Endothelial cell of hepatic sinusoid (primary cell): ENCODE data around the gene SART3.

Experiments used
- in situ Hi-C: cut with HindIII; loops from 2 replicates; pipeline ENCODE4 v1.10.0; 2017; ENCODE audit warnings: low sequenced_read_pairs

SART3 gene

GRCh38 chr12:108565146-108565545 is 4.2 kb upstream of the SART3 start:
- in situ Hi-C loops = loop anchor here (25.0 kb wide), 1 partner anchor 547 kb away; the partner anchor contains the start of gene ACACB

DNA sequence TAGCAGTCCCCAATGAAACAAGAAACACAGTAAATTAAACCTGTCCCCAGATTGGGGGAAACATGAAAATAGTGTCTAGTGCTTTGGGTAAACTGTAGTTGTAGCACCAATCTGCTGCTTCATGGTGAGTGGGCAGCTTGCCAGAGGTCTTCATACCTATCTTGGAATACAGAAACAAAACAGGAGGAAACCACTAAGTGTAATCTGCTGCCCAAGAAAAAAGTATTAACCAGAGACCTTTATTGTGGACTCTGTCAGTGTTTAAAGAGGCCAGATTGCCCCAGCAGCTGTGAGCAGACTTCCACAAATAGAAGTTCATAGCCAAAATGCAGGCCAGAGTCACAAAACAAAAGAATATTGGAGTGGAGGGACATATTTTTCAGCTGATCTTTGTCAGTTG is 3.8 kb upstream of the SART3 start:
- in situ Hi-C loops = loop anchor here (5.0 to 25.0 kb wide), 4 partner anchors 58 to 548 kb away; partner anchors contain the start of gene ACACB

DNA sequence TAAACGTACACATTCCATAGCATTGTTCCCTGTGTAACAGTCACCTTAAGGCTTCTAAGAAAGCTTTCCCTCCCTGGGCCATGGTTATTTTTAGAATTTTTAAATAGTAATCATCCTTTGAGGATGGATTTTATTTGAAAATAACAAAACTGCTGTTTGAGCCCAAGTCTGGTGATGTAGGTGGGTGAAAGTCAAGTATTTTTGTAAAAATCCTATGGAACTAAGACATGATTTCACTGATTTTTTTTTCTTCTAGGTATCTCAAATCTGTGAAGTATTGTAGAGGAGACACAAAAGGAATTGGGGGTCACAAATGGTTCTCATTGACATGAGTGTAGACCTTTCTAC is 2.8 kb upstream of the SART3 start:
- in situ Hi-C loops = loop anchor here (5.0 to 25.0 kb wide), 4 partner anchors 59 to 549 kb away; partner anchors contain the start of gene ACACB

DNA sequence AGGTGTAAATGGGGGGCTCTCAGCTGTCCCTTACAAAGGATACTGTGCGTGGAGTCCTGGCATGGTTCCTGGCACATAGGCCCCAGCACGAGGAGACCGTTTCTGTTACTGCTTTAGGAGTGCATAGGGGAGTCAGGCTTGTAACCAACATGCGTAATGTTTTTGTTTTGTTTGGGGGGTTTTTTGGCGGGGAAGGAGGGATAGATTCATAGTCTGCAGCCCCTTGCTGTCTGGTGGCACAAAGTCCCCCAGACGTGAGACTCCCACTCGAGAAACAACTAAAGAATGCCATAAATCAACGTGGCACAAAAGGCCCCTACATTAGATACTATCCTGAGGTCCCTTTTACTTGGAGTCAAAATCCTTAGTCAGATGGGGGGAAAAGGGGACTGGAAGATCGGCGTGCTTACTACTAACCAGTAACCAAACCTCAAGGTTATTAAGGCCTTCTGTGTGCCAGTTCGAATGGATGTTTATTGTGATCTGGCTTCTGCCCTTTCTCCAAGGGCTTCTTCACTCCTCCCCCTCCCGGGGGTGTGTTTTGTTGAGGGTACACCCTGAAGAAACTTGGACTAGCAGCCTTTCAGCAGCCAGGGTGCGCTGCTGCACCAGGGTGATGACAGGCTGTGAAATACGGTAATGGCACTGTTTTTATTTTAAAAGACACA is 2.3 kb upstream of the SART3 start:
- in situ Hi-C loops = loop anchor here (5.0 to 25.0 kb wide), 4 partner anchors 59 to 549 kb away; partner anchors contain the start of gene ACACB

GRCh38 chr12:108562348-108563135 is 1.6 kb upstream of the SART3 start, which contains the start of gene ISCU:
TSS of gene ISCU (plus strand) at chr12:108562596. CDS start at chr12:108562623, 27 bp downstream.
- in situ Hi-C loops = loop anchor here (5.0 to 25.0 kb wide), 4 partner anchors 60 to 550 kb away; partner anchors contain the start of gene ACACB

DNA sequence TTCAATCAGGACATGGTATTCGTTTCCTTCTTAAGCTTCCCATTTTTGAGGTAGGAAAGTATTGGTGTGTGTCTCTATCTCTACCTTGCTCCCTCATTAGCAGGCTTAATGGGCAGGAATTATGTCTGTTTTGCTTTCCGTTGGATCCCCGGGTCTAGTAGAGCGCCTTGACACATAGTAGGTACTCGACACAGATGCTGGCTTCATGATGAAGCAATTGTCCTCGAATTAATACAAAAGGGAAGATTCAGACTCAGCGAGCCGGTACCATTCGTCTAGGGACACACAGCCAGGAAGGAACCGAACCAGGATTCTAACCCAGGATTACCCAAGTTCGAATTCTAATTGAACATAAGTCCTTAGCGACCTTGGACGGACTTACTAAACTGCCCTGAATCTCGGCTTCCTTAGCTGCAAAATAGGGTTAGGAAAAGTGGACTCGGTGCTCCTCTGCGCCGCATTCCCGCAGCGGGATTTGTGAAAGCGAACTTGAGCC is 927 bp upstream of the SART3 start:
- in situ Hi-C loops = loop anchor here (5.0 to 25.0 kb wide), 4 partner anchors 60 to 550 kb away; partner anchors contain the start of gene ACACB

DNA sequence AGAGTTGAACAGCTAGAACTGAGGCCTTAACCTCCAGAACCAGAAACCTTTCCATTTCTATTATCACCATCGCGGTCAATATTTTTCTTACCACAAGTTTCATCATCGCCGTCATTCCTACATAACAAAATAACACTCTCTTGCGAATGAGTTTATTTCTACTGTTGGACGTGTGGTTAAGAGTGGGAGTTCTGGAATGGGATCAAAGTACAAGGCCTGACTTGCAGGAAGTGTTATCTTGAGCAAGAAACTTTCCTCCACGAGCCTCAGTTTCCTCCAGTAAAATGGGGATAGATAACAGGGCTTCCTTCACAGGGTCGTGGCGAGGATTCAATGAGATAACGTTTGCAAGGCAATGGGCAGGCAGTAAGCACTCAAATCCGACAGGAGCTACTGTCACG is 652 bp downstream of the SART3 start:
- in situ Hi-C loops = loop anchor here (5.0 to 25.0 kb wide), 4 partner anchors 62 to 552 kb away; partner anchors contain the start of gene ACACB

DNA sequence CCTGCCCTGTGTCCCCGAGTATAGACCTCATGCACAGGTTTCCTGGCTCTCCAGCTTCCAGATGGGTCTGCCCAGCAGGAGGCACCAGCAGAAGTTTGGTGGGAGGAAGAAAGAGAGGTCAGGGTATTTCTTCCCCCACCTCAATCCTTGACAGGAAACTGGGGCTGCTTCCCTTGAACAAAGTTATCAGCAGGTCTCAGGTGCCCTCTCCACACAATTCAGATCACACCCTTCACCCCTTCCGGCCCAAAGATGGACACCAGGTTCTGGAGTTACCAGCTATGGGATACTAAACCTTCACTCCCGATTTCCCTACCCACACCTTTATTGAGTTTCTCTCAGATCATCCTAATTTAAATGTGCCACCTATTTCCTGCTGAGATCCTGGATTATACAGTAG is 1.2 kb downstream of the SART3 start:
- in situ Hi-C loops = loop anchor here (5.0 to 25.0 kb wide), 4 partner anchors 63 to 553 kb away; partner anchors contain the start of gene ACACB

GRCh38 chr12:108559007-108559655 is 1.8 kb downstream of the SART3 start:
- in situ Hi-C loops = loop anchor here (25.0 kb wide), 1 partner anchor 553 kb away; the partner anchor contains the start of gene ACACB

- in situ Hi-C loops = loop anchor here (25.0 kb wide), 1 partner anchor 557 kb away; the partner anchor contains the start of gene ACACB
Observed at GRCh38 chr12:108555383-108555782, 5.6 kb downstream of the SART3 start.

GRCh38 chr12:108553799-108554198 is 7.2 kb downstream of the SART3 start:
- in situ Hi-C loops = loop anchor here (25.0 kb wide), 1 partner anchor 559 kb away; the partner anchor contains the start of gene ACACB

GRCh38 chr12:108551535-108551934 is 9.4 kb downstream of the SART3 start:
- in situ Hi-C loops = loop anchor here (25.0 kb wide), 1 partner anchor 561 kb away; the partner anchor contains the start of gene ACACB

DNA sequence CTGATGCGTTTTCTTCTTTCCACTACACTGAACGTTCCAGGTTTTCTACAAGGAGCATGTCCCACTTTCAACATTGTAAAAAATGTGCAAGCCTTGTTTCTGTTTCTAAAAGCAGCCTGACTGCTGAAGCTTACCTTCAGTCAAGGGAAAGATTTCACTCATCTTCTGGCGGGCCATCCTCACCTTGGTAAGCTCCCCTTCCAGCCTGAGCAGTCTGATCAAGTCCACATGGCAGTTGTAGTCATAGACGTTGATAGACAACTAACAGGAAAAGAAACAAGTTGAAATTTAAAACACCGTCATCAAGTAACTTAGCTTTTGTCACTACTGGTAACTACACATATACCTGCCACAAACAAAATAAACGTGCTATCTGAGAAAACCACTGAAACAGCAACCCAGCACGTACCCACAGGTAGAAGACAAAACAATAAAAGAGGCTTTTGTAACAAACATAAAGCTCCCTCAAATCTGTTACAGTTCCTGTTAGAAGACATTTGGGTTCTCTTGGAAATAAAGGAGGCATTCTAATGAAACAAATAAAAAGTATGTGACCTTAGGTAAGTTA is 11.9 kb downstream of the SART3 start:
- in situ Hi-C loops = no loop called here

DNA sequence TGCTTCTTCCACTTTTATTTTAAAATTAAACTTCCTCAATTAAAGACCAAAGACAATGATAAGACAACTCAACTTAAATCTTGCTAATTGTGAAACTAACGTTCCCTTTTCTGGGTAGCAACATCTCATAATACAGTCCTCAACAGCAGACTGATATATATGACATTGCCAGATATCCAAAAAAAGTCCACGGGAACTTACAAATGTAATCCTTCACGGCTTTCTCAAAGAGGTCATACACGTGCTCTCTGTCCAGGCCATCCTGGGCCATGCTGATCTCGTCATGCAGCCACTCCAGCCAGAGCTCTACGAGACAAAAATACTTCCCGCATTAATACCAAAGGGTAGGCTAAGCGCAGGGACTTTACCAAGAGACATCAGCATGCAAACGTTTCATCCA is 13.3 kb downstream of the SART3 start:
- in situ Hi-C loops = no loop called here

DNA sequence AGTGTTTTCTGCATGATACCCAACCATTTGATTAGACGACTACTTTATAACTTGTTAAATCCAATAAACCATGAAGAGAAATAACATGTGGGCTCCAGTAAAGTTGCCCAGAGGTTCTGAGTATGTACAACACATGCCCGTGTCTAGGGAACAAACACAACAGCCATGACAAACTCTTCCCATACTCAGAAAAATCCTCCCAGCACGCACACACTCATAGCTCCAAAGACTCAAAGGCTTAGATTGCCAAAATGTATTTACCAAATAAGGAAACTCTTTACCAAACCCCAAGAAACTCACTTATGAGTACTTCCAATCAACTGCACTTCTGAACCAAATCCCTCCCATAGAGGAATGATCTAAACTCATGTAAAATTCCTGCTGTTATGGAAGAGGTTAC is 17.3 kb downstream of the SART3 start:
- in situ Hi-C loops = no loop called here

GRCh38 chr12:108542320-108542719 is 18.7 kb downstream of the SART3 start:
- in situ Hi-C loops = no loop called here

DNA sequence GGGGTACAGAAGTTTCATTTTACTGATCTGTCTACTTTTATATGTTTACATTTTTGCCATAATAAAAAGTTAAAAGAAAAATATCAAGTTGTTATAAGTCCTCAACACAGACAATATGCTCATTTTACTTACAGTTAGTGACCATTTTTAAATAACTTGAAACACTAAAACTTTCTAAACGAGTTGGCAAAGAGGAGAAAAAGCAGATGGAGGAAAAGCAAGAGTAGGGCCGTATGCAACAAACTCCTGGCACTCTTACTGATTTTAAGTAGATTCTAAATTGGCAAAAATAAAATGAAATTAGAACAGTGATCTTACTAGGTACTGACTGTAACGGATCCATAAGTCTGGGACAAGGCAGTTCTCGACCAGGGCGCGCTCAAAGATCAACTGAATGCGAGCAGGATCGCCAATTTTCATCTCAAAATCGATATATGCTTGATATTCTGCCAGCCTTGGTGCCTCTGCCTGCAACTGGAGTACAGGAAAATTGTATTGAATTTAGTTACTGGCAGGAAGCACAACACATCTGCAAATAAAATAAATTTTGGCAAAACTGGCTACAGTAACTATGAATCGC is 22.3 kb downstream of the SART3 start:
- in situ Hi-C loops = no loop called here

DNA sequence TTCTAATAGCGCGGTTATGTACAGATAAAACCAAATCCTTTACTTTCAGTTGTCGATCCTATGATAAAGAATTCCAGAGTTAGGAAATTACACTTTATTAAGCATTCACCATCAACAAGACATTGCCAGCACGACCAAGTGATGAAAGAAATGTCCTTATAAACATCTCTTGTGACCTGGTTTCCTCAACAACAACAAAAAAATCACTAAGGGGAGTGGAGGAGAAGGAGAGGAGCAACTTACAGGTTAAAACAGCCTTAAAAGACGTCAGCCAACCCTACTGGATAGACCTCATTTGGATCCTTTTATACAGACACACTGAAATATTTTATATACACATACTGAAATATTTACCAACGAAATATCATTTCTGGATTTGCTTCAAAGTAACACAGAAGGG is 22.8 kb downstream of the SART3 start:
- in situ Hi-C loops = no loop called here

- in situ Hi-C loops = no loop called here
Observed at GRCh38 chr12:108531929-108532848, 28.8 kb downstream of the SART3 start.
